Measurements from ENCODE around the gene NFIA.

- no peak for TF ChIP-seq CTCF (IDR thresholded peaks at IDR 0.05)
- TF ChIP-seq POLR2AphosphoS5 (IDR thresholded peaks at IDR 0.05), result no peak
- no peak for TF ChIP-seq POLR2A (IDR thresholded peaks at IDR 0.05; ENCODE audit: low read depth)
Measured at GRCh38 chr1:61447968-61448430, 365.6 kb downstream of the NFIA start.

Data from esophagus muscularis mucosa (tissue), 3 donors.